GM12873 (cell line): ENCODE results near the gene CRIM1.

Source experiments
- TF ChIP-seq, protein P1 (sequence below): IDR thresholded peaks from 2 replicates; pipeline ENCODE4 v1.5.1; 2012; ENCODE audit warnings: low read depth, mild to moderate bottlenecking, moderate library complexity, low read length, control low read depth; ENCODE audit not compliant: insufficient read depth; ENCODE audit errors: missing control alignments

Gene CRIM1

GRCh38 chr2:36594849-36595248 is 239.3 kb downstream of the CRIM1 start:
- TF ChIP-seq, protein P1, sequence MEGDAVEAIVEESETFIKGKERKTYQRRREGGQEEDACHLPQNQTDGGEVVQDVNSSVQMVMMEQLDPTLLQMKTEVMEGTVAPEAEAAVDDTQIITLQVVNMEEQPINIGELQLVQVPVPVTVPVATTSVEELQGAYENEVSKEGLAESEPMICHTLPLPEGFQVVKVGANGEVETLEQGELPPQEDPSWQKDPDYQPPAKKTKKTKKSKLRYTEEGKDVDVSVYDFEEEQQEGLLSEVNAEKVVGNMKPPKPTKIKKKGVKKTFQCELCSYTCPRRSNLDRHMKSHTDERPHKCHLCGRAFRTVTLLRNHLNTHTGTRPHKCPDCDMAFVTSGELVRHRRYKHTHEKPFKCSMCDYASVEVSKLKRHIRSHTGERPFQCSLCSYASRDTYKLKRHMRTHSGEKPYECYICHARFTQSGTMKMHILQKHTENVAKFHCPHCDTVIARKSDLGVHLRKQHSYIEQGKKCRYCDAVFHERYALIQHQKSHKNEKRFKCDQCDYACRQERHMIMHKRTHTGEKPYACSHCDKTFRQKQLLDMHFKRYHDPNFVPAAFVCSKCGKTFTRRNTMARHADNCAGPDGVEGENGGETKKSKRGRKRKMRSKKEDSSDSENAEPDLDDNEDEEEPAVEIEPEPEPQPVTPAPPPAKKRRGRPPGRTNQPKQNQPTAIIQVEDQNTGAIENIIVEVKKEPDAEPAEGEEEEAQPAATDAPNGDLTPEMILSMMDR: no peak

- TF ChIP-seq, protein P1: no peak
Observed at GRCh38 chr2:36596397-36596796, 240.8 kb downstream of the CRIM1 start.

- TF ChIP-seq, protein P1: no peak
Observed at GRCh38 chr2:36597003-36597531, 241.5 kb downstream of the CRIM1 start.

- TF ChIP-seq, protein P1: no peak
Observed at GRCh38 chr2:36597532-36598377, 242.2 kb downstream of the CRIM1 start, which contains the start of gene FEZ2. Gene FEZ2 (minus strand): TSS chr2:36598168. CDS start chr2:36598142, 26 bp downstream.
